H9 (cell line): ENCODE results near the gene CPNE7. TPM values are rescaled to one million over a fixed set of nuclear protein-coding genes. Genes with fewer than 3 reads are reported as not detected.

ENCODE experiments used
- DNase-seq: peaks from one replicate; pipeline ENCODE4 v3.0.0-alpha.2; 2017
- H2AFZ ChIP-seq: one replicate; pipeline ENCODE4 v1.6.1; 2013; ENCODE audit warnings: mild to moderate bottlenecking, low read length, control low read depth, moderate library complexity
- H2AK5ac ChIP-seq: 2 replicates; pipeline ENCODE4 v1.6.1; 2013; ENCODE audit warnings: low read length, control low read depth, mixed read lengths; ENCODE audit not compliant: insufficient read length
- H2BK120ac ChIP-seq: one replicate; pipeline ENCODE4 v1.6.1; 2013; ENCODE audit warnings: low read depth, mild to moderate bottlenecking, low read length, control low read depth, inconsistent platforms; ENCODE audit not compliant: poor library complexity, severe bottlenecking
- H2BK12ac ChIP-seq: 2 replicates; pipeline ENCODE4 v1.6.1; 2013; ENCODE audit warnings: low read length, control low read depth, mixed read lengths, low read depth; ENCODE audit not compliant: insufficient read length
- H2BK15ac ChIP-seq: 2 replicates; pipeline ENCODE4 v1.6.1; 2013; ENCODE audit warnings: low read depth, low read length, control low read depth
- H2BK20ac ChIP-seq: one replicate; pipeline ENCODE4 v1.6.1; 2013; ENCODE audit warnings: low read depth, mild to moderate bottlenecking, low read length, control low read depth, inconsistent platforms; ENCODE audit not compliant: poor library complexity, severe bottlenecking
- H2BK5ac ChIP-seq: 2 replicates; pipeline ENCODE4 v1.6.1; 2013; ENCODE audit warnings: low read length, control low read depth, mixed read lengths; ENCODE audit not compliant: insufficient read length
- H3K14ac ChIP-seq: 2 replicates; pipeline ENCODE4 v1.6.1; 2013; ENCODE audit warnings: low read length, control low read depth; ENCODE audit not compliant: insufficient read depth
- H3K18ac ChIP-seq: 2 replicates; pipeline ENCODE4 v1.6.1; 2013; ENCODE audit warnings: low read depth, mild to moderate bottlenecking, mixed read lengths, low read length, control low read depth; ENCODE audit not compliant: insufficient read length
- H3K23ac ChIP-seq: 2 replicates; pipeline ENCODE4 v1.6.1; 2013; ENCODE audit warnings: low read length, control low read depth, mixed read lengths, low read depth; ENCODE audit not compliant: insufficient read length
- H3K23me2 ChIP-seq: 2 replicates; pipeline ENCODE4 v1.6.1; 2013; ENCODE audit warnings: low read depth, mild to moderate bottlenecking, mixed read lengths, low read length, control low read depth; ENCODE audit not compliant: insufficient read length, poor library complexity, severe bottlenecking
- H3K27ac ChIP-seq: 2 replicates; pipeline ENCODE4 v1.5.1; 2013; ENCODE audit warnings: low read length, control low read depth, mixed read lengths, low read depth; ENCODE audit not compliant: insufficient read length
- H3K27me3 ChIP-seq: 2 replicates; pipeline ENCODE4 v1.6.1; 2013; ENCODE audit warnings: low read length, control low read depth, inconsistent platforms; ENCODE audit not compliant: insufficient read depth
- H3K4ac ChIP-seq: 2 replicates; pipeline ENCODE4 v1.6.1; 2013; ENCODE audit warnings: low read depth, mild to moderate bottlenecking, control low read depth, inconsistent platforms, low read length, moderate library complexity
- H3K4me1 ChIP-seq: 2 replicates; pipeline ENCODE4 v1.6.1; 2013; ENCODE audit warnings: low read length, control low read depth, inconsistent platforms; ENCODE audit not compliant: insufficient read depth
- H3K4me2 ChIP-seq: 2 replicates; pipeline ENCODE4 v1.6.1; 2013; ENCODE audit warnings: low read length, control low read depth, mixed read lengths; ENCODE audit not compliant: insufficient read length, insufficient read depth
- H3K56ac ChIP-seq: 2 replicates; pipeline ENCODE4 v1.6.1; 2013; ENCODE audit warnings: low read depth, mild to moderate bottlenecking, mixed read lengths, low read length, control low read depth; ENCODE audit not compliant: insufficient read length
- H3K79me1 ChIP-seq: 2 replicates; pipeline ENCODE4 v1.6.1; 2013; ENCODE audit warnings: low read depth, mild to moderate bottlenecking, moderate library complexity, low read length, control low read depth, inconsistent platforms; ENCODE audit not compliant: insufficient read depth, poor library complexity, severe bottlenecking
- H3K79me2 ChIP-seq: 2 replicates; pipeline ENCODE4 v1.6.1; 2013; ENCODE audit warnings: low read length, control low read depth, inconsistent platforms; ENCODE audit not compliant: insufficient read depth
- H3K9ac ChIP-seq: 2 replicates; pipeline ENCODE4 v1.6.1; 2013; ENCODE audit warnings: low read length, control low read depth, mixed read lengths; ENCODE audit not compliant: insufficient read length; ENCODE audit errors: extremely low read depth
- H3K9me3 ChIP-seq: one replicate; pipeline ENCODE4 v1.6.1; 2013; ENCODE audit warnings: low read depth, low read length, inconsistent platforms; ENCODE audit not compliant: control insufficient read depth
- H3T11ph ChIP-seq: one replicate; pipeline ENCODE4 v1.6.1; 2013; ENCODE audit warnings: mild to moderate bottlenecking, low read length, control low read depth, inconsistent platforms
- H4K20me1 ChIP-seq: one replicate; pipeline ENCODE4 v1.6.1; 2013; ENCODE audit not compliant: control insufficient read depth, insufficient read length, insufficient read depth
- H4K5ac ChIP-seq: 2 replicates; pipeline ENCODE4 v1.6.1; 2013; ENCODE audit warnings: low read depth, mild to moderate bottlenecking, mixed read lengths, low read length, control low read depth; ENCODE audit not compliant: insufficient read length
- H4K8ac ChIP-seq: replicated peaks from 2 replicates; pipeline ENCODE4 v1.6.1; 2013; ENCODE audit warnings: low read length, control low read depth, mixed read lengths, low read depth; ENCODE audit not compliant: insufficient read length
- H4K91ac ChIP-seq: 2 replicates; pipeline ENCODE4 v1.6.1; 2013; ENCODE audit warnings: low read depth, mild to moderate bottlenecking, moderate library complexity, mixed read lengths, low read length, control low read depth; ENCODE audit not compliant: insufficient read length
- H3K27ac Mint-ChIP-seq, 3 experiments: 2 replicates in 2 of 3; 3 replicates in 1 of 3; pipeline ENCODE4 v1.8.0; 2020 to 2021; ENCODE audit warnings: mixed read lengths in 3 of 3, mild to moderate bottlenecking in 1 of 3, moderate library complexity in 1 of 3
- H3K27me3 Mint-ChIP-seq: 2 replicates; pipeline ENCODE4 v1.8.0; 2021; ENCODE audit warnings: low read depth, mild to moderate bottlenecking, moderate library complexity, mixed read lengths
- H3K36me3 Mint-ChIP-seq, 3 experiments: 2 replicates in 2 of 3; 3 replicates in 1 of 3; pipeline ENCODE4 v1.8.0; 2020 to 2021; ENCODE audit warnings: low read depth in 3 of 3, mixed read lengths in 3 of 3; ENCODE audit not compliant: insufficient read depth in 1 of 3
- H3K4me1 Mint-ChIP-seq, 2 experiments: 2 replicates each; pipeline ENCODE4 v1.8.0; 2020; ENCODE audit warnings: mixed read lengths in 2 of 2
- H3K4me3 Mint-ChIP-seq, 2 experiments: 2 replicates in 1 of 2; 3 replicates in 1 of 2; pipeline ENCODE4 v1.8.0; 2020 to 2021; ENCODE audit warnings: mild to moderate bottlenecking in 2 of 2, mixed read lengths in 2 of 2, moderate library complexity in 1 of 2
- H3K9me3 Mint-ChIP-seq, 2 experiments: 2 replicates in 1 of 2; 3 replicates in 1 of 2; pipeline ENCODE4 v1.8.0; 2020; ENCODE audit warnings: mild to moderate bottlenecking in 2 of 2, mixed read lengths in 2 of 2, moderate library complexity in 1 of 2
- WGBS: extraction: QIAGEN DNeasy Blood & Tissue Kit; methylation state at CpG from one replicate; pipeline ENCODE4 v1.1.7; 2013; ENCODE audit warnings: missing lambda C conversion rate, low lambda C conversion rate, mixed read lengths; ENCODE audit not compliant: insufficient read length; ENCODE audit errors: extremely low coverage; 5-methylcytosine and 5-hydroxymethylcytosine counted together
- total RNA-seq: library from RNA; stranded (reverse); gene quantifications from 2 replicates; pipeline ENCODE4 v1.2.1, GENCODE V29; 2021
- TF ChIP-seq, protein P1 (sequence below): fragments of 200-600 bp; sonication (generic); conservative IDR thresholded peaks from 3 replicates; pipeline ENCODE4 v1.8.0; 2021; ENCODE audit warnings: antibody characterized with exemption, mild to moderate bottlenecking

CPNE7 gene
- total RNA-seq, 1 experiment from 2014 or later = 23.4 TPM

DNA sequence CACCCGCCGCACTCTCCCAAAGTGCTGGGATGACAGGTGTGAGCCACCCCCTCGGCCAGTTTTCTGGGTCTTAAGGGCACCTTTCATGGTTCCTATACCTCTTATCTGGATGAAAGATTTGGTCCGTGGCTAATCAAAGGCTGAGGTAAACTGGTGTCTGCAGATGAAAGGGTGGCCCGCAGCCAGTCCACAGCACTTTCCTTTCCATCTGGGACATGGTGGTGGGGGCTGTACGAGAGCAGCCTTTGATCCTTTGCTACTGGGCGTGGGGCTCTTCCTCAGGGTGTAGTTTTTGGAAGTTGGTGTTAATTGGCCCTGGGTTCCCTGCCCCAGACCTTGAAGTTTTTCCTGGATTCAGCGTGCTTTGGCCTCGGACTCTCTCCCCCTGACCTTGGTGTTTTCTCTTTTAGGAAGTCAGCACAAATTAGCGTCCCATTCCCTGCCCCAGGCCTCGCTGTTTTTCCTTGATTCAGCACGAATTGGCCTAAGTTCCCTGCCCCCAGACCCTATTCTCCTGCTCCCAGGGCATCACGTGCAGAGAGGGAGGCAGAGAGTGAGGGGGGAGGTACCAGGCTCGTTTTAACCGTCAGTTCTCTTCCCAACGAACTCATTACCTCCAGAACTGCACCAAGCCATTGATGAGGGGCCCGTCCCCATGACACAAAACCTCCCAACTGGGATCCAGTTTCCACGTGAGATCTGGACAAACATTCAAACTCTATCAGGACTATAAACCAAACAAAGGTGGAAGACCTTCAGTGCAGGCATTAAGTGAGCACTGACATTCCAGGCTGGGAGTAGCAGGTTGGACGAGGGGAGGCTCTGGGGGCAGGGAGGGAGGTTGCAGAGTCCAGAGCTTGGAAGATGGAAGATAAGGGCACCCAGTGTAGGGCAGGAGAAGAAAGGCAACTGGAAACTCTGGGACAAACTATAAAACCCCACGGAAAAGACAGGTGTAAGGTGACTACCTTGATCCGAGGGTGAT, 49.5 kb downstream of the CPNE7 start:
- no peaks in the 10 kb centered on the region for H3K23me2 ChIP-seq
- no peak overlapping the region for H2BK15ac ChIP-seq
- no peak overlapping the region for H2AFZ ChIP-seq
- DNase-seq = no peak
- no peak overlapping the region for H3K56ac ChIP-seq
- no peak overlapping the region for H2AK5ac ChIP-seq
- WGBS = no CpG with 5 or more reads among the region's 21 CpGs
- no peaks in the 10 kb centered on the region; the same call in 1 of the 2 replicates for H3K4me1 ChIP-seq
- H3K4ac ChIP-seq = no peak overlapping the region
- H4K20me1 ChIP-seq = no peaks in the 10 kb centered on the region
- H3K27ac Mint-ChIP-seq = no peak overlapping the region; a peak in 1 of 7 replicates
- no peaks in the 10 kb centered on the region for H3K9me3 Mint-ChIP-seq
- no peak overlapping the region for H2BK5ac ChIP-seq
- no peak overlapping the region for H2BK120ac ChIP-seq
- H3K23ac ChIP-seq = no peak overlapping the region
- H3K27ac ChIP-seq = no peak overlapping the region
- H3K36me3 Mint-ChIP-seq = no peaks in the 10 kb centered on the region; a peak in 1 of 7 replicates
- H3K18ac ChIP-seq = peak overlapping the region; percentile 17
- H3K27me3 ChIP-seq = peaks cover 2% of the 10 kb centered on the region; the same call in 1 of the 2 replicates
- no peak overlapping the region for H3K4me2 ChIP-seq
- H3T11ph ChIP-seq = no peak overlapping the region
- TF ChIP-seq, protein P1, sequence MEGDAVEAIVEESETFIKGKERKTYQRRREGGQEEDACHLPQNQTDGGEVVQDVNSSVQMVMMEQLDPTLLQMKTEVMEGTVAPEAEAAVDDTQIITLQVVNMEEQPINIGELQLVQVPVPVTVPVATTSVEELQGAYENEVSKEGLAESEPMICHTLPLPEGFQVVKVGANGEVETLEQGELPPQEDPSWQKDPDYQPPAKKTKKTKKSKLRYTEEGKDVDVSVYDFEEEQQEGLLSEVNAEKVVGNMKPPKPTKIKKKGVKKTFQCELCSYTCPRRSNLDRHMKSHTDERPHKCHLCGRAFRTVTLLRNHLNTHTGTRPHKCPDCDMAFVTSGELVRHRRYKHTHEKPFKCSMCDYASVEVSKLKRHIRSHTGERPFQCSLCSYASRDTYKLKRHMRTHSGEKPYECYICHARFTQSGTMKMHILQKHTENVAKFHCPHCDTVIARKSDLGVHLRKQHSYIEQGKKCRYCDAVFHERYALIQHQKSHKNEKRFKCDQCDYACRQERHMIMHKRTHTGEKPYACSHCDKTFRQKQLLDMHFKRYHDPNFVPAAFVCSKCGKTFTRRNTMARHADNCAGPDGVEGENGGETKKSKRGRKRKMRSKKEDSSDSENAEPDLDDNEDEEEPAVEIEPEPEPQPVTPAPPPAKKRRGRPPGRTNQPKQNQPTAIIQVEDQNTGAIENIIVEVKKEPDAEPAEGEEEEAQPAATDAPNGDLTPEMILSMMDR = no peak
- H3K14ac ChIP-seq = no peak overlapping the region
- H3K27me3 Mint-ChIP-seq = peaks cover 38% of the 10 kb centered on the region
- H4K8ac ChIP-seq = no peak overlapping the region
- no peak overlapping the region for H3K9ac ChIP-seq
- H3K79me2 ChIP-seq = no peaks in the 10 kb centered on the region
- no peaks in the 10 kb centered on the region for H3K9me3 ChIP-seq
- no peak overlapping the region for H4K91ac ChIP-seq
- H2BK20ac ChIP-seq = no peak overlapping the region
- no peak overlapping the region for H3K4me3 Mint-ChIP-seq
- no peak overlapping the region for H2BK12ac ChIP-seq
- peaks cover 9 to 41% of the 10 kb centered on the region in 2 experiments for H3K4me1 Mint-ChIP-seq
- H3K79me1 ChIP-seq = no peaks in the 10 kb centered on the region
- no peak overlapping the region for H4K5ac ChIP-seq
